GM12878 (cell line): Measurements from ENCODE around the gene RNF40. TPM values are rescaled to one million over a fixed set of nuclear protein-coding genes. Genes with fewer than 3 reads are reported as not detected.

Experiments used
- CREM ChIP-seq: IDR thresholded peaks from 2 replicates; pipeline ENCODE4 v1.6.1; 2014; ENCODE audit warnings: antibody characterized with exemption, low read depth
- HDGF ChIP-seq: fragments of 450-650 bp; IDR thresholded peaks from 2 replicates; pipeline ENCODE4 v1.6.1; 2016; ENCODE audit warnings: antibody characterized with exemption
- NR2C1 ChIP-seq: fragments of 450-650 bp; IDR thresholded peaks from 2 replicates; pipeline ENCODE4 v1.6.1; 2017; ENCODE audit warnings: antibody characterized with exemption, mild to moderate bottlenecking, moderate library complexity
- PAX5 ChIP-seq: IDR thresholded peaks from 2 replicates; pipeline ENCODE4 v1.6.1; 2011; ENCODE audit warnings: low read depth, low read length, borderline replicate concordance
- RCOR1 ChIP-seq: conservative IDR thresholded peaks from 2 replicates; pipeline ENCODE4 v1.6.1; 2012; ENCODE audit warnings: low read depth, low read length, improper control_type of control experiment
- RFX5 ChIP-seq: IDR thresholded peaks from 2 replicates; pipeline ENCODE4 v1.6.1; 2011; ENCODE audit warnings: low read depth, low read length, improper control_type of control experiment
- SIN3A ChIP-seq: IDR thresholded peaks from 2 replicates; pipeline ENCODE4 v1.6.1; 2012; ENCODE audit warnings: low read depth, low read length, improper control_type of control experiment
- SP1 ChIP-seq: IDR thresholded peaks from one replicate; pipeline ENCODE4 v1.6.1; 2011; ENCODE audit warnings: low read depth, low read length
- SPI1 ChIP-seq: IDR thresholded peaks from 2 replicates; pipeline ENCODE4 v1.6.1; 2011; ENCODE audit warnings: low read depth, mild to moderate bottlenecking, low read length, moderate library complexity, borderline replicate concordance; ENCODE audit not compliant: insufficient read depth
- YY1 ChIP-seq: IDR thresholded peaks from 2 replicates; pipeline ENCODE4 v1.6.1; 2011; ENCODE audit warnings: low read depth, mild to moderate bottlenecking, low read length
- polyA plus RNA-seq, 11 experiments: library from polyadenylated mRNA; depleted of rRNA in 4 of 11; unstranded in 6 of 11; stranded (reverse) in 5 of 11; fragments of >200 nt; fragmentation: Nextera tagmentation in 4 of 11; fragmentation: Illumina TruSeq in 1 of 11; extraction: Ambion mirVana in 4 of 11; extraction: Trizol in 1 of 11; gene quantifications; 1 replicate in 1 of 11; 2 replicates in 10 of 11; pipeline versions ENCODE4 v1.2.1 to v1.2.3, GENCODE V29; 2011 to 2016; ENCODE audit warnings: inconsistent platforms in 2 of 11, missing spikeins in 2 of 11, low read depth in 1 of 11
- total RNA-seq, 4 experiments: library from RNA; depleted of rRNA in 3 of 4; stranded (reverse); fragments of >200 nt in 3 of 4; fragmentation: Illumina TruSeq in 1 of 4; extraction: Trizol in 1 of 4; gene quantifications; 2 replicates each; pipeline versions ENCODE4 v1.2.1 to v1.2.3, GENCODE V29; 2013 to 2021
- TF ChIP-seq, protein P1 (sequence below): fragments of 450-650 bp; IDR thresholded peaks from 2 replicates; pipeline ENCODE4 v1.6.1; 2017; ENCODE audit warnings: borderline replicate concordance
- TF ChIP-seq, protein P2 (sequence below): IDR thresholded peaks from 2 replicates; pipeline ENCODE4 v1.6.1; 2012; ENCODE audit warnings: improper control_type of control experiment, low read depth, low read length; ENCODE audit not compliant: insufficient replicate concordance
- TF ChIP-seq, protein P3 (sequence below): fragments of 450-650 bp; IDR thresholded peaks from 2 replicates; pipeline ENCODE4 v1.6.1; 2016; ENCODE audit warnings: mild to moderate bottlenecking
- TF ChIP-seq, protein P4 (sequence below): fragments of 150-350 bp; IDR thresholded peaks from 2 replicates; pipeline ENCODE4 v1.6.1; 2016; ENCODE audit warnings: low read depth, low read length

The RNF40 gene
- total and polyA plus RNA-seq, 10 of the 15 experiments (the other 5 are each of a cell fraction or from before 2014, with no cell fraction given), result 3.7 to 97.6 (median 58.4) TPM

DNA sequence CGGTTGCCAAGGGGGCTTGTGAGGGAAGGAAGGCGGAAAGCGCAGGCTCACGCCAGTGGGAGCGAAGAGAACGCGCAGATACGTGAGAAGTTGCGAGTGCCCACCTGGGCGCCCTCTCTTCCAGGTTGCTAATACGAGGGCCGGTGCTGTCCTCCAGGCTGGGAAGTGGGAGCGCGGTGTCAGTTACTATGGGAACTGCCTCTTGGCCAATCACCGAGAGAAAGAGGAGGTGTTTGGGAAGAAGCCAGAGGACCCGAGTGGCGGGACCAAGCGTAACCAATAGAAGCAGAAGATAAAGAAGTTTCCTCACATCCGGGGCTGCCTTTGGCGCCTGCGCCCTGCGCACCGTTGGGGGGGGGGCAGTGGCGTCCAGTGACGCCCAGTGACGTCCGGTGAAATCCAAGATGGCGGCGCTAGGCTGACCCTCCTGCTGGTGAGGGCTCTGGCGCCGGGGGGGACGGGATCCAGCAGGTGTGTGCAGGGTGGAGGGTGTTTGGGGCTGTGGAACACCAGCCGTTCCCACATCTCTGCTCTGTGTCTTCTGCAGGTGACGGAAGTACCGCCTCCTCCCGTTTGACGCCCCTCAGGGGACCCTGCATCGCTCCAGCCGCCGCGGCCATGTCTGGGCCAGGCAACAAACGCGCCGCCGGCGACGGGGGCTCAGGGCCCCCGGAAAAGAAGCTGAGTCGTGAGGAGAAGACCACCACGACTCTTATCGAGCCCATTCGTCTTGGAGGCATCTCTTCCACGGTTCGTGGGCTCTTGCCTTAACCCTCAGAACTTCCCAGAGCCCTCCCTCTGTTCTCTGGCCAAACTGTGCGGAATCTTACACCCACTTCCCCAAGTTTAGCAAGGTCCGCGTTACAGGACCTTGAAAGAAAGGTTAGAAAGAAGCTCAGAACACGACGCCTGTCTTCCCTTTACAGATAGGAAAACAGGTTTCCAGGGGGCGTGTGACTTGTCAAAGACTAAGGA lies at the start of gene RNF40, which contains the start of gene CFAP119 (continued):
- TF ChIP-seq, protein P1, sequence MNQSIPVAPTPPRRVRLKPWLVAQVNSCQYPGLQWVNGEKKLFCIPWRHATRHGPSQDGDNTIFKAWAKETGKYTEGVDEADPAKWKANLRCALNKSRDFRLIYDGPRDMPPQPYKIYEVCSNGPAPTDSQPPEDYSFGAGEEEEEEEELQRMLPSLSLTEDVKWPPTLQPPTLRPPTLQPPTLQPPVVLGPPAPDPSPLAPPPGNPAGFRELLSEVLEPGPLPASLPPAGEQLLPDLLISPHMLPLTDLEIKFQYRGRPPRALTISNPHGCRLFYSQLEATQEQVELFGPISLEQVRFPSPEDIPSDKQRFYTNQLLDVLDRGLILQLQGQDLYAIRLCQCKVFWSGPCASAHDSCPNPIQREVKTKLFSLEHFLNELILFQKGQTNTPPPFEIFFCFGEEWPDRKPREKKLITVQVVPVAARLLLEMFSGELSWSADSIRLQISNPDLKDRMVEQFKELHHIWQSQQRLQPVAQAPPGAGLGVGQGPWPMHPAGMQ, result no peak
- TF ChIP-seq PAX5, result no peak
- peak; percentile 97 for TF ChIP-seq SIN3A
- TF ChIP-seq, protein P2, sequence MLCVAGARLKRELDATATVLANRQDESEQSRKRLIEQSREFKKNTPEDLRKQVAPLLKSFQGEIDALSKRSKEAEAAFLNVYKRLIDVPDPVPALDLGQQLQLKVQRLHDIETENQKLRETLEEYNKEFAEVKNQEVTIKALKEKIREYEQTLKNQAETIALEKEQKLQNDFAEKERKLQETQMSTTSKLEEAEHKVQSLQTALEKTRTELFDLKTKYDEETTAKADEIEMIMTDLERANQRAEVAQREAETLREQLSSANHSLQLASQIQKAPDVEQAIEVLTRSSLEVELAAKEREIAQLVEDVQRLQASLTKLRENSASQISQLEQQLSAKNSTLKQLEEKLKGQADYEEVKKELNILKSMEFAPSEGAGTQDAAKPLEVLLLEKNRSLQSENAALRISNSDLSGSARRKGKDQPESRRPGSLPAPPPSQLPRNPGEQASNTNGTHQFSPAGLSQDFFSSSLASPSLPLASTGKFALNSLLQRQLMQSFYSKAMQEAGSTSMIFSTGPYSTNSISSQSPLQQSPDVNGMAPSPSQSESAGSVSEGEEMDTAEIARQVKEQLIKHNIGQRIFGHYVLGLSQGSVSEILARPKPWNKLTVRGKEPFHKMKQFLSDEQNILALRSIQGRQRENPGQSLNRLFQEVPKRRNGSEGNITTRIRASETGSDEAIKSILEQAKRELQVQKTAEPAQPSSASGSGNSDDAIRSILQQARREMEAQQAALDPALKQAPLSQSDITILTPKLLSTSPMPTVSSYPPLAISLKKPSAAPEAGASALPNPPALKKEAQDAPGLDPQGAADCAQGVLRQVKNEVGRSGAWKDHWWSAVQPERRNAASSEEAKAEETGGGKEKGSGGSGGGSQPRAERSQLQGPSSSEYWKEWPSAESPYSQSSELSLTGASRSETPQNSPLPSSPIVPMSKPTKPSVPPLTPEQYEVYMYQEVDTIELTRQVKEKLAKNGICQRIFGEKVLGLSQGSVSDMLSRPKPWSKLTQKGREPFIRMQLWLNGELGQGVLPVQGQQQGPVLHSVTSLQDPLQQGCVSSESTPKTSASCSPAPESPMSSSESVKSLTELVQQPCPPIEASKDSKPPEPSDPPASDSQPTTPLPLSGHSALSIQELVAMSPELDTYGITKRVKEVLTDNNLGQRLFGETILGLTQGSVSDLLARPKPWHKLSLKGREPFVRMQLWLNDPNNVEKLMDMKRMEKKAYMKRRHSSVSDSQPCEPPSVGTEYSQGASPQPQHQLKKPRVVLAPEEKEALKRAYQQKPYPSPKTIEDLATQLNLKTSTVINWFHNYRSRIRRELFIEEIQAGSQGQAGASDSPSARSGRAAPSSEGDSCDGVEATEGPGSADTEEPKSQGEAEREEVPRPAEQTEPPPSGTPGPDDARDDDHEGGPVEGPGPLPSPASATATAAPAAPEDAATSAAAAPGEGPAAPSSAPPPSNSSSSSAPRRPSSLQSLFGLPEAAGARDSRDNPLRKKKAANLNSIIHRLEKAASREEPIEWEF, result no peak
- peak; percentile 10 for TF ChIP-seq SP1
- TF ChIP-seq, protein P3, sequence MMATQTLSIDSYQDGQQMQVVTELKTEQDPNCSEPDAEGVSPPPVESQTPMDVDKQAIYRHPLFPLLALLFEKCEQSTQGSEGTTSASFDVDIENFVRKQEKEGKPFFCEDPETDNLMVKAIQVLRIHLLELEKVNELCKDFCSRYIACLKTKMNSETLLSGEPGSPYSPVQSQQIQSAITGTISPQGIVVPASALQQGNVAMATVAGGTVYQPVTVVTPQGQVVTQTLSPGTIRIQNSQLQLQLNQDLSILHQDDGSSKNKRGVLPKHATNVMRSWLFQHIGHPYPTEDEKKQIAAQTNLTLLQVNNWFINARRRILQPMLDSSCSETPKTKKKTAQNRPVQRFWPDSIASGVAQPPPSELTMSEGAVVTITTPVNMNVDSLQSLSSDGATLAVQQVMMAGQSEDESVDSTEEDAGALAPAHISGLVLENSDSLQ, result peak; percentile 87
- TF ChIP-seq RCOR1, result no peak
- TF ChIP-seq, protein P4, sequence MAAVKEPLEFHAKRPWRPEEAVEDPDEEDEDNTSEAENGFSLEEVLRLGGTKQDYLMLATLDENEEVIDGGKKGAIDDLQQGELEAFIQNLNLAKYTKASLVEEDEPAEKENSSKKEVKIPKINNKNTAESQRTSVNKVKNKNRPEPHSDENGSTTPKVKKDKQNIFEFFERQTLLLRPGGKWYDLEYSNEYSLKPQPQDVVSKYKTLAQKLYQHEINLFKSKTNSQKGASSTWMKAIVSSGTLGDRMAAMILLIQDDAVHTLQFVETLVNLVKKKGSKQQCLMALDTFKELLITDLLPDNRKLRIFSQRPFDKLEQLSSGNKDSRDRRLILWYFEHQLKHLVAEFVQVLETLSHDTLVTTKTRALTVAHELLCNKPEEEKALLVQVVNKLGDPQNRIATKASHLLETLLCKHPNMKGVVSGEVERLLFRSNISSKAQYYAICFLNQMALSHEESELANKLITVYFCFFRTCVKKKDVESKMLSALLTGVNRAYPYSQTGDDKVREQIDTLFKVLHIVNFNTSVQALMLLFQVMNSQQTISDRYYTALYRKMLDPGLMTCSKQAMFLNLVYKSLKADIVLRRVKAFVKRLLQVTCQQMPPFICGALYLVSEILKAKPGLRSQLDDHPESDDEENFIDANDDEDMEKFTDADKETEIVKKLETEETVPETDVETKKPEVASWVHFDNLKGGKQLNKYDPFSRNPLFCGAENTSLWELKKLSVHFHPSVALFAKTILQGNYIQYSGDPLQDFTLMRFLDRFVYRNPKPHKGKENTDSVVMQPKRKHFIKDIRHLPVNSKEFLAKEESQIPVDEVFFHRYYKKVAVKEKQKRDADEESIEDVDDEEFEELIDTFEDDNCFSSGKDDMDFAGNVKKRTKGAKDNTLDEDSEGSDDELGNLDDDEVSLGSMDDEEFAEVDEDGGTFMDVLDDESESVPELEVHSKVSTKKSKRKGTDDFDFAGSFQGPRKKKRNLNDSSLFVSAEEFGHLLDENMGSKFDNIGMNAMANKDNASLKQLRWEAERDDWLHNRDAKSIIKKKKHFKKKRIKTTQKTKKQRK, result no peak
- TF ChIP-seq HDGF, result 0 out of 2 replicates have a peak, but pooled peaks have one; percentile 60
- no peak for TF ChIP-seq NR2C1
- peak; percentile 99 for TF ChIP-seq YY1
- peak; percentile 75 for TF ChIP-seq RFX5
- TF ChIP-seq SPI1, result peak; percentile 59; the same call in 1 of the 2 replicates
- TF ChIP-seq CREM, result peak; percentile 87
